Measurements from ENCODE around the gene TRAPPC2.

DNA sequence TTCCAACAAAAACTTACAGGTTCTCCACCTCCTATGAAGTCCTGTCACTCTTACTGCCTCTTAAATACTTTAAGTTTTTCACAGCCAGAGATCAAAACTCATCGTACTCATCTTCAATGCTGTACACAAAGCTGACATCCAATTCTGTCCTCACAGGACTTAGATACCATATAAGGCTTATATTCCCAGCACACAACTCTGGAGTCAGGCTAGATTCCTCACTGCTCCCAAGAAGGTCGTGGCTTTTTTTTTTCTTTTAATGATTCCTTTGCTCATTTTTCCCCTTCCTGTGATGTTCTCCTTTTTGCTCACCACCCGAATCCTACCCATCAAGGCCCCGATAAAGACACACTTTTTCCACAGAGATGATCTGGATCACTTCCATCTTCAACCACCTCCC, 914 bp downstream of the TRAPPC2 start:
- TF ChIP-seq, protein P1, sequence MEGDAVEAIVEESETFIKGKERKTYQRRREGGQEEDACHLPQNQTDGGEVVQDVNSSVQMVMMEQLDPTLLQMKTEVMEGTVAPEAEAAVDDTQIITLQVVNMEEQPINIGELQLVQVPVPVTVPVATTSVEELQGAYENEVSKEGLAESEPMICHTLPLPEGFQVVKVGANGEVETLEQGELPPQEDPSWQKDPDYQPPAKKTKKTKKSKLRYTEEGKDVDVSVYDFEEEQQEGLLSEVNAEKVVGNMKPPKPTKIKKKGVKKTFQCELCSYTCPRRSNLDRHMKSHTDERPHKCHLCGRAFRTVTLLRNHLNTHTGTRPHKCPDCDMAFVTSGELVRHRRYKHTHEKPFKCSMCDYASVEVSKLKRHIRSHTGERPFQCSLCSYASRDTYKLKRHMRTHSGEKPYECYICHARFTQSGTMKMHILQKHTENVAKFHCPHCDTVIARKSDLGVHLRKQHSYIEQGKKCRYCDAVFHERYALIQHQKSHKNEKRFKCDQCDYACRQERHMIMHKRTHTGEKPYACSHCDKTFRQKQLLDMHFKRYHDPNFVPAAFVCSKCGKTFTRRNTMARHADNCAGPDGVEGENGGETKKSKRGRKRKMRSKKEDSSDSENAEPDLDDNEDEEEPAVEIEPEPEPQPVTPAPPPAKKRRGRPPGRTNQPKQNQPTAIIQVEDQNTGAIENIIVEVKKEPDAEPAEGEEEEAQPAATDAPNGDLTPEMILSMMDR (conservative IDR thresholded peaks at IDR 0.05; ENCODE audit: low read depth, low read length): no peak
- no peak for TF ChIP-seq EZH2 (IDR thresholded peaks at IDR 0.05; ENCODE audit: borderline replicate concordance, low read depth, low read length, poor library complexity, severe bottlenecking)
